Testis (tissue), 3 donors: Measurements from ENCODE around the gene MAP2K3. TPM values are rescaled to one million over a fixed set of nuclear protein-coding genes. Genes with fewer than 3 reads are reported as not detected.
A peak's percentile ranks its signal among the peaks of the same experiment; 100 is the strongest.
"Not testable (repeated sequence)": the region's sequence is repeated elsewhere in the genome, so short reads cannot be mapped to it uniquely, and the experiment has no call there.

Experiments
- DNase-seq: peaks from one replicate; pipeline ENCODE4 v3.0.0-alpha.2; 2019
- H3K27ac ChIP-seq, 2 donors: fragments of 200-600 bp; sonication (generic); one replicate each; pipeline ENCODE4 v1.5.1; 2019
- H3K27me3 ChIP-seq: fragments of 200-600 bp; sonication (generic); one replicate; pipeline ENCODE4 v1.5.1; 2019
- H3K36me3 ChIP-seq: fragments of 200-600 bp; sonication (generic); one replicate; pipeline ENCODE4 v1.5.1; 2017; ENCODE audit warnings: low read depth; ENCODE audit errors: missing control alignments
- H3K4me1 ChIP-seq: fragments of 200-600 bp; sonication (generic); one replicate; pipeline ENCODE4 v1.5.1; 2019
- H3K4me3 ChIP-seq, 2 donors: fragments of 200-600 bp; sonication (generic); one replicate each; pipeline ENCODE4 v1.5.1; 2017 to 2019
- H3K9me3 ChIP-seq: fragments of 200-600 bp; sonication (generic); one replicate; pipeline ENCODE4 v1.5.1; 2017
- POLR2A ChIP-seq: fragments of 450-650 bp; IDR thresholded peaks from one replicate; pipeline ENCODE4 v1.6.1; 2017; ENCODE audit warnings: antibody characterized with exemption, mild to moderate bottlenecking, moderate library complexity
- WGBS, 2 donors: methylation state at CpG; one replicate each; pipeline ENCODE4 v1.1.5; 2018; 5-methylcytosine and 5-hydroxymethylcytosine counted together
- intact Hi-C: fragments of 100-400 bp; cut with DNase I; formaldehyde crosslinking; loops from one replicate; pipeline ENCODE4 v1.15.1; 2023; ENCODE audit warnings: low total_unique reads
- polyA plus RNA-seq: library from polyadenylated mRNA; stranded (reverse); fragments of 350-450 nt; fragmentation: Illumina TruSeq; extraction: RNeasy Lipid Tissue Mini Kit (QIAGEN cat#74804); gene quantifications from one replicate; pipeline ENCODE4 v1.2.3, GENCODE V29; 2014; ENCODE audit warnings: low read depth, low replicate concordance; ENCODE audit not compliant: insufficient read depth
- total RNA-seq, 2 donors: library from RNA; depleted of rRNA; stranded (reverse); fragments of >200 nt; gene quantifications; one replicate each; pipeline ENCODE4 v1.2.3, GENCODE V29; 2016
- TF ChIP-seq, protein P1 (sequence below), 3 experiments: fragments of 450-650 bp in 2 of 3; fragments of 200-600 bp in 1 of 3; sonication (generic) in 1 of 3; IDR thresholded peaks; one replicate each; pipeline ENCODE4 v1.5.1; 2016 to 2019; ENCODE audit warnings: antibody characterized with exemption in 3 of 3, mild to moderate bottlenecking in 2 of 3, moderate library complexity in 1 of 3

MAP2K3 gene
- total and polyA plus RNA-seq, 3 donors from 2014 or later, result 13.5 to 17.5 (median 15.4) TPM

DNA sequence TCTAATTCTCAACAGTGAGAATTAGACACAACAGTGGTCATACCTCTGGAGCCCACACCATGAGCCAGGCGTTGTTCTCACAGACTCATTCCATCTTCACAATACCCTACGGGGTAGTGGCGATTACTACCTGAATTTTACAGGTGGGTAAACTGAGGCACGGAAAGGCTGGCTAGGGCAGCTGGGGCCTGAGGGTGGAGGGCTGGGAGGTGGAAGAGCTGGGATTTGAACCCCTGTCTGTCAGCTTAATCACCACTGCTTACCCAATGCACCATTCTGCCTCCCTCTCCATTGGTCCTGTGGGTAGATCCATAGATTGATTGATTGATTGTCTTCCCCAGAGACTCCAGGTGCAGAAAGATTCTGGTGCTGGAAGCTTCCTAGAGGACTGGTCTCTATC lies 60.3 kb downstream of the MAP2K3 start:
- WGBS, 2 donors, result 71 to 74% methylated on average over 4 of the region's 4 CpGs
- H3K36me3 ChIP-seq, intact Hi-C loops, H3K9me3 ChIP-seq, DNase-seq, H3K27ac ChIP-seq, H3K4me1 ChIP-seq, H3K4me3 ChIP-seq, H3K27me3 ChIP-seq: not testable (repeated sequence)

DNA sequence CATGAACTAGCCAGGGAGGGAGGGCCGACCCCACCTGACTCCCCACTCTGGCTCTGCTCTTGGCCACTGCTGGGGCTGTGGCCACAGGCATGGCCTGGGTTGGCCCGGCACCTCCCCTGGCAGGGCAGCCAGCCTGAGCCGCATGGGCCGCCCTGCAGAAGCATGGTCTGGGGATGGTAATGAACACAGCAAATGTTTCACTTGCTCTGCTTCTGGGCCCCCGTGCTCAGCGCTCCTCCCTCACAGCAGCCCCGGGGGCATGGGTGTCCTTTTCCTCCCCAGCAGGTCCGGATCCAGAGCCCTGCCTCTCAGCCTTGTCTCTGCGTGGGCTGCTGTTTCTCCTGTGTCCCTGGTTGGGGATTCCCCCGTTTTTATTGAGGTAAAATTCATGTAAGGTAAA lies 60.7 kb downstream of the MAP2K3 start:
- no peak for DNase-seq
- no peak overlapping the region for H3K27ac ChIP-seq
- H3K4me1 ChIP-seq, result peaks cover 4% of the 10 kb centered on the region
- H3K4me3 ChIP-seq, result no peak overlapping the region
- TF ChIP-seq, protein P1, sequence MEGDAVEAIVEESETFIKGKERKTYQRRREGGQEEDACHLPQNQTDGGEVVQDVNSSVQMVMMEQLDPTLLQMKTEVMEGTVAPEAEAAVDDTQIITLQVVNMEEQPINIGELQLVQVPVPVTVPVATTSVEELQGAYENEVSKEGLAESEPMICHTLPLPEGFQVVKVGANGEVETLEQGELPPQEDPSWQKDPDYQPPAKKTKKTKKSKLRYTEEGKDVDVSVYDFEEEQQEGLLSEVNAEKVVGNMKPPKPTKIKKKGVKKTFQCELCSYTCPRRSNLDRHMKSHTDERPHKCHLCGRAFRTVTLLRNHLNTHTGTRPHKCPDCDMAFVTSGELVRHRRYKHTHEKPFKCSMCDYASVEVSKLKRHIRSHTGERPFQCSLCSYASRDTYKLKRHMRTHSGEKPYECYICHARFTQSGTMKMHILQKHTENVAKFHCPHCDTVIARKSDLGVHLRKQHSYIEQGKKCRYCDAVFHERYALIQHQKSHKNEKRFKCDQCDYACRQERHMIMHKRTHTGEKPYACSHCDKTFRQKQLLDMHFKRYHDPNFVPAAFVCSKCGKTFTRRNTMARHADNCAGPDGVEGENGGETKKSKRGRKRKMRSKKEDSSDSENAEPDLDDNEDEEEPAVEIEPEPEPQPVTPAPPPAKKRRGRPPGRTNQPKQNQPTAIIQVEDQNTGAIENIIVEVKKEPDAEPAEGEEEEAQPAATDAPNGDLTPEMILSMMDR (IDR thresholded peaks at IDR 0.05), result no peak
- TF ChIP-seq POLR2A, result no peak
- no peaks in the 10 kb centered on the region for H3K9me3 ChIP-seq
- no peaks in the 10 kb centered on the region for H3K36me3 ChIP-seq
- 67 to 76% methylated on average over 8 to 10 of the region's 10 CpGs for WGBS, 2 donors
- H3K27me3 ChIP-seq, result no peaks in the 10 kb centered on the region
- intact Hi-C loops, result no loop called here

GRCh38 chr17:21346107-21346506 lies 61.6 kb downstream of the MAP2K3 start:
- intact Hi-C loops, H3K27ac ChIP-seq, H3K4me1 ChIP-seq, H3K9me3 ChIP-seq, H3K27me3 ChIP-seq, H3K36me3 ChIP-seq, H3K4me3 ChIP-seq, DNase-seq: not testable (repeated sequence)
- no CpG with 5 or more reads among the region's 2 CpGs for WGBS, 2 donors

GRCh38 chr17:21346651-21347250 lies 62.2 kb downstream of the MAP2K3 start:
- DNase-seq, result peak; percentile 89
- H3K27ac ChIP-seq, H3K4me1 ChIP-seq, H3K36me3 ChIP-seq, H3K9me3 ChIP-seq, intact Hi-C loops, H3K27me3 ChIP-seq, H3K4me3 ChIP-seq: not testable (repeated sequence)
- WGBS, 2 donors, result 64 to 75% methylated on average over 3 to 4 of the region's 10 CpGs

- H3K9me3 ChIP-seq, DNase-seq, H3K4me3 ChIP-seq, H3K36me3 ChIP-seq, H3K4me1 ChIP-seq, H3K27me3 ChIP-seq, H3K27ac ChIP-seq, intact Hi-C loops: not testable (repeated sequence)
- 96% methylated on average over 6 of the region's 6 CpGs; no CpG with 5 or more reads in 1 of the 2 donors for WGBS, 2 donors
These were observed 63.1 kb downstream of the MAP2K3 start for GRCh38 chr17:21347660-21348059.

DNA sequence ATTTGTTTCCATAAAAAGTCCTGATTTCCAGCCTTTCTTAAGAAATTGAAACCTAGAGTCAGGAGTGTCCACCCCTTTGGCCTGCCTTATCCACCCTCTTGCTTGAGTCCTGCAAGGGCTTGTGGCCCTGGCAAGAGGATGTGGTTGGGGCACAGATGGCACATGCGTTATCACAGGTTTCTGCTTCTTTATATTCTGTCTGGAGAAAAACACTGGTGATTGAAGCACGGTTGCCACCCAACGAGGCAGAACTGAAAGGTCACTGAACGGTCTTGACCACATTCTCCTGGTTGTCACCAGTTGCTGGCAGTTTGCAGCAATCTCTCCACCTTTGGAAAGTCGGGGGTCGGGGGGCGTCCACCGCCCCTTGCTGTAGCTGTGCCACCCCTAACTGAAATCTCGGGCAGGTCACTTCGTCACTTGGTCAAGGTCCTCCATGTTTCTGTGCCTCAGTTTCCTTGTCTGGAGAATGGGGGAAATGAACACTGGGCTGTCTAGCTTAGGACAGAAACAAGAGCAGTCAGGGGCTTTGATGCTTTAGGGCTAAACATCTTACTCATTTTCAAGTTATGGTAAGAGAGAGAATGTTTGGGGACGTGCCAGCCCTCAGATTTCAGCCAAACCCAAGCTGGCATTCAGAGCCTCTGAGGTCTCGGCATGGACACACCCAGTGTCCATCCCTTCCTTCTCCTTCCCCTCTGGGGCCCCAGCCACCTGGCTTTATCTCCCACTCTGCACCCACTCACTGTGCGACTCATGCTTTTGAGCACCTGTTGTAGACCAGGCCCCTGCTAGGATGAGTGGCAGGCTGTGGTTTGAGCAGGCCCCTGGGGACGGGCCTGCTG lies 63.8 kb downstream of the MAP2K3 start:
- H3K27me3 ChIP-seq, intact Hi-C loops, H3K4me1 ChIP-seq, H3K9me3 ChIP-seq, H3K27ac ChIP-seq, H3K4me3 ChIP-seq, H3K36me3 ChIP-seq: not testable (repeated sequence)
- WGBS, 2 donors, result 82 to 85% methylated on average over 5 to 9 of the region's 14 CpGs
- DNase-seq, result peak; percentile 6

GRCh38 chr17:21348926-21349261 lies 64.4 kb downstream of the MAP2K3 start:
- H3K4me3 ChIP-seq, H3K27me3 ChIP-seq, H3K4me1 ChIP-seq, H3K36me3 ChIP-seq, intact Hi-C loops, DNase-seq, H3K9me3 ChIP-seq, H3K27ac ChIP-seq: not testable (repeated sequence)
- WGBS, 2 donors, result 71 to 81% methylated on average over 4 to 6 of the region's 7 CpGs

DNA sequence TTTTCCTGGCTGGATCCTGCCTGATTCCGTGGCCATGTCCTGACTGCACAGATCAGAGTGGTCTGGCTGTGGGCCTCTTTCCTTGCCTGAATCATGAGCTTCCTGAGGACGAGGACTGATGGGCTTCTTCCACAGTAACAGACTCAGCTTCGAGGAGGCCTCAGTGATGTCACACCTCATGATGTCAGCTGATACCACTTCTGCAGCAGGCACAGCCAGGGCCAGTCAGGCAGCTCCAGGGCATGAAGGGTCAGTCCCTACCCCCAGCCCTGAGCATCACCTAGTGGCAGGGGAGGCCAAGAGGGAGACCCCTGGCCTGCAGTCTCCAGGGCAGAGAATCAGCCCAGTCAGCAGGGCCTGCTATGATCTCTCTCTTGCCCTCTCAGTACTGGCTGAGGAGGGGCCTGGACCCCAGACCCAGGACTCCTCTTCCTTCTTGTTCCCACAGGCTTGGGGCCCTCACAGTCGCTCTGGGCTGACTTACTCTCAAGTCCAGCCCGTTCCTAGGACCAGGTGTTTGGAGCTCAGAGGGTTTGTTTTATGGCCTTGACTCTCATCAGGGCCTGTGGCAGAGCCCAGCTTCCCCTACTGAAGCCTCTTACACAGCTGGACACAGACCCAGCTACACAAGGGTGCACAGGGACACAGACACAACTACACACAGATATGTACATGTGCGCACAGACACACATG lies 65.0 kb downstream of the MAP2K3 start:
- H3K27me3 ChIP-seq, H3K9me3 ChIP-seq, H3K4me1 ChIP-seq, H3K27ac ChIP-seq, H3K4me3 ChIP-seq, intact Hi-C loops, H3K36me3 ChIP-seq: not testable (repeated sequence)
- 84 to 91% methylated on average over 5 to 6 of the region's 6 CpGs for WGBS, 2 donors
- peak; percentile 9 for DNase-seq

DNA sequence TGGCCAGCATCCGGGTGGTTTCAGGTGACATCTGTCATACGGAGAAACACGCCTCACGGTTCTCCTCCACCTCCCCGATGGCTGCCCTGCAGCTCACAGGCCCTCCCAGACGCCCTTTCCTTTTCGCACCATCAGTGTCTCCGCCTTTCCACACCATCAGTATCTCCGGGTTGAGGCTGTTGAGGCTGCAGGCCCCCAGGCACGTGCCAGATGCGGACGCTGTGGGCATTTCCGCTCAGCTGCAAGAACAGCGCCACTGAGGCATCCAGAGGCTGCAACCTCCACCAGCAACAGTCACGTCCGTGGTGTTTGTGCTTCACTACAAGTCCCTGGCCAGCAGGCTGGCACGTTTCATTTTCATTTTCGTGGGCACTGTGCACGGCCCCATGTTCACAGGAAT lies 66.0 kb downstream of the MAP2K3 start:
- WGBS, 2 donors, result 78 to 87% methylated on average over 3 to 18 of the region's 19 CpGs
- DNase-seq, H3K27ac ChIP-seq, H3K27me3 ChIP-seq, H3K4me1 ChIP-seq, H3K36me3 ChIP-seq, H3K9me3 ChIP-seq, intact Hi-C loops, H3K4me3 ChIP-seq: not testable (repeated sequence)
